Naive thymus-derived CD8-positive, alpha-beta T cell (primary cell): ENCODE results near the gene RIT2. TPM values are rescaled to one million over a fixed set of nuclear protein-coding genes. Genes with fewer than 3 reads are reported as not detected.

Experiments used
- ATAC-seq, 2 donors: fragments of 150-1000 bp; cut with Tn5 transposase in 1 of 2; sonication (Bioruptor Pico), chemical (Tn5 transposase) in 1 of 2; 1 replicate in 1 of 2; 2 replicates in 1 of 2; pipeline ENCODE4 v1.10.0; 2021; ENCODE audit warnings: mild to moderate bottlenecking in 2 of 2, moderate library complexity in 2 of 2
- POLR2A ChIA-PET: fragments of 350-600 bp; sonication (Branson Sonifier 250); formaldehyde crosslinking; loops from one replicate; lab custom pipeline; 2021; ENCODE audit warnings: antibody characterized with exemption; lab: Charles Lee
- DNase-seq, 10 donors: peaks; one replicate each; pipeline versions ENCODE4 v3.0.0 to v3.0.0-alpha.2; 2020 to 2022
- H3K27ac Mint-ChIP-seq, 10 donors: one replicate each; pipeline ENCODE4 v1.8.0; 2020 to 2022; ENCODE audit warnings: mild to moderate bottlenecking in 10 of 10, mixed read lengths in 10 of 10, moderate library complexity in 4 of 10, inconsistent platforms in 1 of 10
- H3K27me3 Mint-ChIP-seq, 5 donors: one replicate each; pipeline ENCODE4 v1.8.0; 2021 to 2022; ENCODE audit warnings: mixed read lengths in 5 of 5
- H3K36me3 Mint-ChIP-seq, 3 donors: one replicate each; pipeline ENCODE4 v1.8.0; 2020 to 2022; ENCODE audit warnings: mixed read lengths in 3 of 3, mild to moderate bottlenecking in 2 of 3, inconsistent platforms in 1 of 3
- H3K4me1 Mint-ChIP-seq, 4 donors: one replicate each; pipeline ENCODE4 v1.8.0; 2021 to 2022; ENCODE audit warnings: mixed read lengths in 4 of 4
- H3K4me3 Mint-ChIP-seq, 10 donors: one replicate each; pipeline ENCODE4 v1.8.0; 2020 to 2022; ENCODE audit warnings: mild to moderate bottlenecking in 10 of 10, mixed read lengths in 10 of 10, moderate library complexity in 6 of 10, inconsistent platforms in 1 of 10
- H3K9me3 Mint-ChIP-seq, 9 donors: one replicate each; pipeline ENCODE4 v1.8.0; 2020 to 2022; ENCODE audit warnings: mixed read lengths in 9 of 9, mild to moderate bottlenecking in 3 of 9, inconsistent platforms in 1 of 9, moderate library complexity in 1 of 9
- polyA plus RNA-seq, 3 donors: library from polyadenylated mRNA; unstranded; fragments of 300-500 nt; fragmentation: Illumina TruSeq; gene quantifications; one replicate each; pipeline ENCODE4 v1.2.3, GENCODE V29; 2021
- total RNA-seq, 8 experiments: library from RNA in 2 of 8; stranded (reverse) in 2 of 8; gene quantifications; one replicate each; pipeline ENCODE4 v1.2.3 and lab custom pipeline; 2021 to 2026

Gene RIT2
- total and polyA plus RNA-seq, 5 experiments from 2014 or later, result not detected

GRCh38 chr18:43077510-43078308 is 37.8 kb downstream of the RIT2 start:
- POLR2A ChIA-PET, result no interaction called here
- H3K27ac Mint-ChIP-seq, result no peak overlapping the region

DNA sequence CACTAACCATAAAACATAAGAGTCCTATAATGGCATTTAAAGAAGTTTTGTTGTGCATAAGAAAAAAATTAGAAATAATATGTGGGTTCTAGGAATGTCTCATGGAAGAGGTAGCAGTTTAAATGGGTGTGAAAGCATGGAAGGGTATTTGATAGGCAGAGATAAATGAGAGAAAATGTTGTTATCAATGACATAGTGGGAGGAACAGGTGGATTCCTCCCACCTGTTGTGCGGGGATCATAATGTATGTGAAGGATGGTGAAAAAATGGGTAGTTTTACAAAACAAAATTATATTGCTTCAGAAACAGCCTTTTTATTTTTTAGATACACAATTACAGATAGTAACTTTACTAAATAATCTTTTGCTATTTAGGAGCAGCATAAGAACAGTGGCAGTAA is 41.7 kb downstream of the RIT2 start:
- Mint-ChIP-seq H3K27ac (no peak overlapping the region), H3K27me3 (no peaks in the 10 kb centered on the region), H3K4me3 (no peak overlapping the region), H3K4me1 (no peaks in the 10 kb centered on the region), H3K9me3 (peaks cover 0 to 28% (median 5%) of the 10 kb centered on the region in 9 donors), H3K36me3 (no peaks in the 10 kb centered on the region)
- DNase-seq (no peak), ATAC-seq (no peak)
- POLR2A ChIA-PET, result no interaction called here

More at GRCh38 chr18:43077510-43078308, 37.8 kb downstream of the RIT2 start:
- ATAC-seq (no peak), DNase-seq (no peak)
- Mint-ChIP-seq H3K9me3 (peaks cover 0 to 25% (median 1%) of the 10 kb centered on the region in 9 donors), H3K27me3 (no peaks in the 10 kb centered on the region), H3K4me1 (no peaks in the 10 kb centered on the region), H3K4me3 (no peak overlapping the region), H3K36me3 (no peaks in the 10 kb centered on the region)

GRCh38 chr18:43068781-43069180 is 46.7 kb downstream of the RIT2 start:
- ATAC-seq (no peak), DNase-seq (no peak)
- Mint-ChIP-seq H3K4me1 (no peaks in the 10 kb centered on the region), H3K27ac (no peak overlapping the region), H3K4me3 (no peak overlapping the region), H3K27me3 (no peaks in the 10 kb centered on the region), H3K36me3 (no peaks in the 10 kb centered on the region), H3K9me3 (peaks cover 0 to 41% (median 7%) of the 10 kb centered on the region in 9 donors)
- POLR2A ChIA-PET, result no interaction called here

DNA sequence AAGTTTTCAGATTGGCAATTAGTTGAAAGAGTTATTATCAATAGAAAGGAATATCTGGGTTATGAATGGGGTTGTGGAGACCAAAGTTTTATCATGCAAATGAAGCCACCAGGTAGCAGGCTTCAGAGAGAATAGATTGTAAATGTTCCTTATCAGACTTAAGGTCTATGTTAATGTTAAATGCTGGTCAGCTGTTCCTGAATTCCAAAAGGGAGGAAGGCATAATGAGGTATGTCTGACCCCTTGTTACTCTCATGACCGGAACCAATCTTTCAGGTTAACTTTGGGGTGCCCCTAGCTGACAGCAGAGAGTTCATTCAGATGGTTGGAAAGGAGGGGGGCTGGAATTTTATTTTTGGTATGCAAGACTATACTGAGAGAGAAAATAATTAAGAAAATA is 47.9 kb downstream of the RIT2 start:
- POLR2A ChIA-PET, result no interaction called here
- no peak for DNase-seq
- no peak for ATAC-seq
- peaks cover 0 to 29% (median 7%) of the 10 kb centered on the region in 9 donors for H3K9me3 Mint-ChIP-seq
- H3K4me1 Mint-ChIP-seq, result no peaks in the 10 kb centered on the region
- no peaks in the 10 kb centered on the region for H3K36me3 Mint-ChIP-seq
- no peak overlapping the region for H3K4me3 Mint-ChIP-seq
- no peaks in the 10 kb centered on the region for H3K27me3 Mint-ChIP-seq
- H3K27ac Mint-ChIP-seq, result no peak overlapping the region

GRCh38 chr18:43061816-43062215 is 53.7 kb downstream of the RIT2 start:
- Mint-ChIP-seq H3K4me3 (no peak overlapping the region), H3K27ac (no peak overlapping the region), H3K9me3 (peaks cover 0 to 11% (median 4%) of the 10 kb centered on the region in 9 donors), H3K4me1 (no peaks in the 10 kb centered on the region), H3K36me3 (no peaks in the 10 kb centered on the region), H3K27me3 (no peaks in the 10 kb centered on the region)
- POLR2A ChIA-PET, result no interaction called here
- ATAC-seq (no peak), DNase-seq (no peak)

DNA sequence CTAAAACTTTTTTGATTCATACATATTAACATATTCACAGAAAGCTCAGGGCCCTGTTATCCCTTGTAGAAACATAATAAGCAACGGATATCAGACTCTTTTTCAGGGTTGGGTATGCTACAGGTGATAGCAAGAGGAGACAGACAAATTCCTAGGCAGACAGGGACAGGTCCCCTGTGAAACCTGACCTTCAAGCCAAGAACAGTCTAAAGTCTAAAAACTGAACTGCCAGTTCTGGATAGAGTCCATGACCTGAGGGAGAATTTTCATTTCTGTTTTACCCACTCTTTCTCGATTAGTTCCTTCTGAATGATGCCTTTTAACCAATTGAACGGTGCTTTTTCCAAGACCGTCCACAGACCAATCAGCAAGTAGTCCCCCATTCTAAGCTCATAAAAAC is 54.2 kb downstream of the RIT2 start:
- Mint-ChIP-seq H3K4me1 (no peaks in the 10 kb centered on the region), H3K9me3 (peaks cover 0 to 11% (median 2%) of the 10 kb centered on the region in 9 donors), H3K36me3 (no peaks in the 10 kb centered on the region), H3K4me3 (no peak overlapping the region), H3K27me3 (no peaks in the 10 kb centered on the region), H3K27ac (no peak overlapping the region)
- ATAC-seq (no peak), DNase-seq (no peak)
- POLR2A ChIA-PET, result no interaction called here

DNA sequence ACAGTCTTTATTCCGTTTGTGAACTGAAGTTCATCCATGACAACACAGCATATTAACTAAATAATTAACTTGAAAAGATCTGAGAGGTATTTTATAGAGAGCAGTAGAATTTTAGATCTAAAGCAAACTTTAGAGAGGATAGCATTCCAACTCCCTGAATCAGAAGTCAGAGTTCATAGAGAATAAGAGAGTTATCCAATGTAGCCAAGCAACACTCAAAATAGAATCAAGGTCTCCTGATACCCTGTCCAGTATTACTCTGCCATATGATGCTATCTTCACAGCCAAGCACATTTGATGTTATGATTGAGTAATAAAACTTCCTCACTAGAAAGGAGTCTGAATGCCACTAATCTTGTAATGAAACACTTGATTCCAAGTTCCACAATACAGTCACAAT is 55.5 kb downstream of the RIT2 start:
- Mint-ChIP-seq H3K27ac (no peak overlapping the region), H3K4me1 (no peaks in the 10 kb centered on the region), H3K9me3 (peaks cover 0 to 8% (median 0%) of the 10 kb centered on the region in 9 donors), H3K27me3 (no peaks in the 10 kb centered on the region), H3K36me3 (no peaks in the 10 kb centered on the region), H3K4me3 (no peak overlapping the region)
- ATAC-seq (no peak), DNase-seq (no peak)
- POLR2A ChIA-PET, result no interaction called here

- H3K4me1 Mint-ChIP-seq, result no peaks in the 10 kb centered on the region
- no peak overlapping the region for H3K27ac Mint-ChIP-seq
- POLR2A ChIA-PET, result no interaction called here
- DNase-seq (no peak), ATAC-seq (no peak)
- H3K4me3 Mint-ChIP-seq, result no peak overlapping the region
- peaks cover 0 to 6% (median 0%) of the 10 kb centered on the region in 9 donors for H3K9me3 Mint-ChIP-seq
- H3K27me3 Mint-ChIP-seq, result no peaks in the 10 kb centered on the region
- no peaks in the 10 kb centered on the region for H3K36me3 Mint-ChIP-seq
Measured at GRCh38 chr18:43054815-43055519, 60.5 kb downstream of the RIT2 start.

GRCh38 chr18:43049021-43049420 is 66.5 kb downstream of the RIT2 start:
- H3K27ac Mint-ChIP-seq, result no peak overlapping the region
- H3K36me3 Mint-ChIP-seq, result no peaks in the 10 kb centered on the region
- DNase-seq (no peak), ATAC-seq (no peak)
- no peaks in the 10 kb centered on the region for H3K27me3 Mint-ChIP-seq
- H3K9me3 Mint-ChIP-seq, result peaks cover 0 to 7% (median 2%) of the 10 kb centered on the region in 9 donors
- no peaks in the 10 kb centered on the region for H3K4me1 Mint-ChIP-seq
- POLR2A ChIA-PET, result no interaction called here
- no peak overlapping the region for H3K4me3 Mint-ChIP-seq

- POLR2A ChIA-PET, result no interaction called here
- no peak for ATAC-seq
- peaks cover 0 to 10% (median 0%) of the 10 kb centered on the region in 9 donors for H3K9me3 Mint-ChIP-seq
- DNase-seq, result no peak
- H3K36me3 Mint-ChIP-seq, result no peaks in the 10 kb centered on the region
- no peaks in the 10 kb centered on the region for H3K4me1 Mint-ChIP-seq
- no peak overlapping the region for H3K4me3 Mint-ChIP-seq
- no peaks in the 10 kb centered on the region for H3K27me3 Mint-ChIP-seq
- no peak overlapping the region for H3K27ac Mint-ChIP-seq
Measured at GRCh38 chr18:43046322-43046721, 69.2 kb downstream of the RIT2 start.

DNA sequence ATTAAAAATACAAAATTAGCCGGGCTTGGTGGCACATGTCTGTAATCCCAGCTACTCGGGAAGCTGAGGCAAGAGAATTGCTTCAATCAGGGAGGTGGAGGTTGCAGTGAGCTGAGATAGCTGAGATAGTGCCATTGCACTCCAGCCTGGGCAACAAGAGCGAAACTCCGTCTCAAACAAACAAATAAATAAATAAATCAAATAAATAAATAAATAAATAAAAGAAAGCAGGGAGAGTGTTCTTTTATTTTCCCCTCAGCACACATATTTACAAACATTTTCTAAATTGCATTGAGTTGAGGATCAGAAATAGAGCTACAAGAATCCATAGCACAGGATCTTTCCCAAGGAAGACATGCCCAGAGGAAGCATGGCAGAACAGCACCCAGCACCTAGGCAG is 71.9 kb downstream of the RIT2 start:
- ATAC-seq (no peak), DNase-seq (no peak)
- H3K4me3 Mint-ChIP-seq, result no peak overlapping the region
- no peaks in the 10 kb centered on the region for H3K27me3 Mint-ChIP-seq
- POLR2A ChIA-PET, result no interaction called here
- no peaks in the 10 kb centered on the region for H3K4me1 Mint-ChIP-seq
- H3K36me3 Mint-ChIP-seq, result no peaks in the 10 kb centered on the region
- peaks cover 0 to 9% (median 4%) of the 10 kb centered on the region in 9 donors for H3K9me3 Mint-ChIP-seq
- H3K27ac Mint-ChIP-seq, result no peak overlapping the region

DNA sequence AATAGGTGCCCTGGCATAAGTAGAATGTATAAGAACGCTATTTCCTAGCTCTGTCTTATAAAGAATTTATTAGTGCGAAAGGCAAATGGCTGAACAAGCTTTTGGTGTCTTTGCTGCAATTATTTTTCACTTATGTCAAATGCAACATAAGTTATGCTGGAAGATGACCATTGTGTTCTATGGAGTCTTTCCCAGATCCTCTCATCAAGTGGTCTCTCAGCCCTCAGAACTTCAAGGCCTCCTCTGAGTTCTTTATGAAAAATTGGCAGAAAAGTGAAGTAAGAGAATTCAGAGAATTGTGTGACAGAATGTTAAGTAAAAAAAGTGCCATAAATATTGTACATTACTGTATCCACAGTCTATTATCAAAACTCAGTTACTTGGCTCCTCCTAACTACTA is 75.2 kb downstream of the RIT2 start:
- POLR2A ChIA-PET, result no interaction called here
- no peak for DNase-seq
- no peak overlapping the region for H3K27ac Mint-ChIP-seq
- ATAC-seq, result no peak
- H3K4me1 Mint-ChIP-seq, result no peaks in the 10 kb centered on the region
- H3K4me3 Mint-ChIP-seq, result no peak overlapping the region
- H3K36me3 Mint-ChIP-seq, result no peaks in the 10 kb centered on the region
- peaks cover 4 to 22% (median 9%) of the 10 kb centered on the region in 9 donors for H3K9me3 Mint-ChIP-seq
- H3K27me3 Mint-ChIP-seq, result no peaks in the 10 kb centered on the region

- no peak overlapping the region for H3K4me3 Mint-ChIP-seq
Measured at GRCh38 chr18:43034683-43035500, 80.6 kb downstream of the RIT2 start.

More at GRCh38 chr18:43034683-43035500, 80.6 kb downstream of the RIT2 start:
- POLR2A ChIA-PET, result no interaction called here
- Mint-ChIP-seq H3K9me3 (peaks cover 5 to 30% (median 9%) of the 10 kb centered on the region in 9 donors), H3K4me1 (no peaks in the 10 kb centered on the region), H3K27ac (no peak overlapping the region), H3K36me3 (no peaks in the 10 kb centered on the region), H3K27me3 (no peaks in the 10 kb centered on the region)
- ATAC-seq (no peak), DNase-seq (no peak)
